Activated CD8-positive, alpha-beta T cell treated with anti-CD3 and anti-CD28 coated beads, Interleukin-2, amount 10 ng/mL, durations not matched to agents 7 days and 5 days (primary cell): ENCODE results near the gene AKAP5. TPM values are rescaled to one million over a fixed set of nuclear protein-coding genes. Genes with fewer than 3 reads are reported as not detected.

Experiments
- ATAC-seq: fragments of 150-1000 bp; cut with Tn5 transposase; one replicate; pipeline ENCODE4 v1.10.0; 2021; ENCODE audit warnings: moderate library complexity
- CTCF ChIA-PET: fragments of 350-600 bp; sonication (Branson Sonifier 250); formaldehyde crosslinking; loops from one replicate; lab custom pipeline; 2021; ENCODE audit warnings: antibody characterized with exemption; lab: Charles Lee
- POLR2A ChIA-PET: fragments of 350-600 bp; sonication (Branson Sonifier 250); formaldehyde crosslinking; loops from one replicate; lab custom pipeline; 2021; ENCODE audit warnings: antibody characterized with exemption; lab: Charles Lee
- DNase-seq: peaks from one replicate; pipeline ENCODE4 v3.0.0-alpha.2; 2020
- H3K27ac Mint-ChIP-seq: one replicate; pipeline ENCODE4 v1.8.0; 2021; ENCODE audit warnings: mild to moderate bottlenecking, mixed read lengths
- H3K27me3 Mint-ChIP-seq: one replicate; pipeline ENCODE4 v1.8.0; 2021; ENCODE audit warnings: low read depth, mixed read lengths
- H3K36me3 Mint-ChIP-seq: one replicate; pipeline ENCODE4 v1.8.0; 2021; ENCODE audit warnings: low read depth, mixed read lengths
- H3K4me1 Mint-ChIP-seq: one replicate; pipeline ENCODE4 v1.8.0; 2021; ENCODE audit warnings: low read depth, mixed read lengths
- H3K4me3 Mint-ChIP-seq: one replicate; pipeline ENCODE4 v1.8.0; 2021; ENCODE audit warnings: mild to moderate bottlenecking, mixed read lengths
- H3K9me3 Mint-ChIP-seq: one replicate; pipeline ENCODE4 v1.8.0; 2022; ENCODE audit warnings: mixed read lengths; ENCODE audit not compliant: insufficient read depth
- total RNA-seq, 2 experiments: library from RNA; stranded (reverse); gene quantifications; one replicate each; pipeline ENCODE4 v1.2.3, GENCODE V29; 2021

AKAP5 gene
- total RNA-seq, 2 experiments from 2014 or later: 1.9 to 2.1 TPM

DNA sequence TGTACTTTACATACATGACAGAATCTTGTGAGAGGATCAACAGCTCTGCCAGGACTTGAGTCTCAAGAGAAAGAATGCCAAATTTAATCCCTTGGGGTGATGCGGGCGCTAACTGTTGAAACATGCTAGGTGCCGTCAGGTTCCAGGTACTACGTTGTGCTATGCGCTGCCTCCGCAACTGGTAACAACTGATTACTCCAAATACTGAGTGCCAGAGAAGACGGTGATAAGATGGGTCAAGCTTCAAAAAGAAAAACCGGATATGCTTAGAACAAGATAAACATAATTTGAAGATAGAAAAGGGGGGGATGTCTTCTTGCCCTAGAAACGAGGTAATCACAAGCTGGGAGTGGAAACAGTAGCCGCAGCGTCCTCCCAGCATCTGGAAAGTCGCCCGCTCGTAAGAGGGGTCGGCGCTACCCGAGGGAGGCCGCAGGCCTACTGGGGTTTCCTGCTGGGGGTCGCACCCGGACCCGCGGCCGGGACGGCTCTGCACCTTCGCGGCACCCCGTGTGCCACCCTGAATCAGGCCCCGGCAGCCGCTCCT is 37.7 kb downstream of the AKAP5 start:
- Mint-ChIP-seq H3K9me3 (no peaks in the 10 kb centered on the region), H3K27ac (peak overlapping the region; percentile 100), H3K36me3 (peaks cover 60% of the 10 kb centered on the region), H3K4me3 (peak overlapping the region; percentile 96), H3K4me1 (peaks cover 46% of the 10 kb centered on the region), H3K27me3 (no peaks in the 10 kb centered on the region)
- POLR2A ChIA-PET: interaction anchor here (0.9 to 5.6 kb wide), 13 partner anchors 8 to 165 kb away, joined by 3 to 55 read pairs (median 8); partner anchors contain the start of genes HSPA2 and MTHFD1
- no peak for ATAC-seq
- CTCF ChIA-PET: interaction anchor here (0.9 to 2.7 kb wide), 10 partner anchors 8 to 159 kb away, joined by 3 to 22 read pairs (median 5); partner anchors contain the start of gene HSPA2
- DNase-seq: peak; percentile 46

DNA sequence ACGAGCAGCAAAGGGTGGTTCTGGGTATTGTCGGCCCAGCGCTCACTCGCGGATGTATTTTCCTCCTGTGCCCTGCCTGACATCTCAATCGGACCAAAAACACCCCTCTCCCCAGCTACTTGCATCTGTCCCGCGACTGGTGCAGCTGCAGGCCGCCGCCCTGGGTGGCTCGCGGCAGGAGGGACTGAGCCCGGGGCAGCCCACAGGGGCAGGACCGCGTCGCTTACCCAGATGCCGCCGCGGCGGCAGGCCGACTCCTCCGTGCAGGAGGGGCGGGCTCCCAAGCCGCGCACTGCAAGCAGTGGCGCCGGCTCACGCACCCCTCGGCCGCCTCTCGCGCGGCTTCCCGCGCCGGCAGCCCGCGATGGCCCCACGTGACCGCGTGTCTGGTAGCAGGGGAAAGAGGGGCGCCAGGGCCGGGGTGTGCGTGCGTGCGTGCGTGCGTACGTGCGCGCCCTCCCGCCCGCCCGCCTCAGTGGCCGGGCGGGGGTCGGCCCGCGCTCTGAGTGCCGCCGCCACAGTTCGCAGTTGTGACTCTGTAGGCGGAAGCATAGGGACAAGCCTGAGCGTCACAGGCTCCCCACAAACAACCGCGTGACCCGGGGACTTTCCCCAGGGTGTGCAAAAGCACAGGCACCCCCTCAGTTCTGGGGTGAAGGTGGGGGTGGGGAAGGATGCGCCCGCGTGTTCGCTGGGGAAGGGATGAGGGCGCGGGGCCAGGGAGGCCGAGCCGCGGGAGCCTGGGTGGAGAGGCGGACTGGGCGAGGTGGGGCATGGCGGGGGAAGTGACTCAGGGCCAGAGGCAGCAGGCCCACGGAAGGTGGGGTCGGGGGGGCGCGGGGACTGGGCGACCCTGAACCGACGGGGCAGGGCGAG is 38.4 kb downstream of the AKAP5 start, which contains the start of gene ZBTB25:
Gene ZBTB25 (minus strand): TSS at position 405 of the 876 bp plus-strand sequence. CDS start 13,305 bp downstream, outside the sequence.
- H3K27ac Mint-ChIP-seq: peak within 1 kb of the TSS; percentile 100
- peak; percentile 72 for ATAC-seq
- CTCF ChIA-PET: interaction anchor here (0.9 to 2.7 kb wide), 8 partner anchors 7 to 160 kb away, joined by 3 to 22 read pairs (median 6); partner anchors contain the start of genes HSPA2 and MTHFD1
- peaks cover 63% of the 10 kb centered on the region for H3K36me3 Mint-ChIP-seq
- peak within 1 kb of the TSS; percentile 96 for H3K4me3 Mint-ChIP-seq
- peak; percentile 97 for DNase-seq
- POLR2A ChIA-PET: interaction anchor here (0.9 to 5.6 kb wide), 19 partner anchors 7 to 166 kb away, joined by 3 to 55 read pairs (median 7); partner anchors contain the start of genes HSPA2 and MTHFD1
- H3K27me3 Mint-ChIP-seq: no peaks in the 10 kb centered on the region
- H3K9me3 Mint-ChIP-seq: no peaks in the 10 kb centered on the region
- H3K4me1 Mint-ChIP-seq: peaks cover 50% of the 10 kb centered on the region

DNA sequence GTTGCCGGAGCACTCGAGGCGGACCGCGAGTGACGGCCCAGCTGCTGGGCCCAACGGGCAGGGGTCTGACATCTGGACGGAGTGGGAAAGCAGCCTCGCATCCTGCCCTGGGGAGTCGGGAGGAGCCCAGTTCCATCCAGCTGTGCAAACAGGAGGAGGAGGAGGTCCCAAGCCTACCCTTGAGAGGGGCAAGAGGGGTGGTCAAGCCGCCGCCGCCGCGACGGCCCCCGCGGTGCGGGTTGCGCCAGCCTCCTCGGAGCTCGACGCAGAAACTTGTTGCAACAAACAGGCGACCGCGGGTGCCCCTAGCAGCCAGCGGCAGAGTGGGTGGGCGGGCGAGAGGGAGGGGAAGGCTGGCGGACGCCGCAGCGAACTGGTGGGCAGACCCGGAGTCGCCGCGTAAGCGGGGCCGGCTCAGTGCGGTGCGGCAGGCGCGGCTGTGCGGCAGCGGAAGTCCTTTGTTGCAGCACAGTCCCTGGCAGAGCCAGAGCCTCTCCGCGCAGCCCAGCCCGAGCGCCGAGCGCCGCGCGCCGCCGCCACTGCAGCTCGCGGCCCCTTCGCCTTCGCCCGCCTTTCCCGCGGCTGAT is 39.1 kb downstream of the AKAP5 start, which contains the start of gene ZBTB1:
Gene ZBTB1 (plus strand): TSS at position 461 of the 587 bp plus-strand sequence. CDS start 16,735 bp downstream, outside the sequence.
- H3K27me3 Mint-ChIP-seq: no peaks in the 10 kb centered on the region
- peak within 1 kb of the TSS; percentile 100 for H3K27ac Mint-ChIP-seq
- peak within 1 kb of the TSS; percentile 85 for H3K4me3 Mint-ChIP-seq
- CTCF ChIA-PET: interaction anchor here (0.9 to 2.4 kb wide), 3 partner anchors 36 to 166 kb away, joined by 3 to 6 read pairs (median 6); partner anchors contain the start of genes HSPA2 and MTHFD1
- POLR2A ChIA-PET: interaction anchor here (1.0 to 5.6 kb wide), 13 partner anchors 9 to 167 kb away, joined by 3 to 55 read pairs (median 5); partner anchors contain the start of genes AKAP5, HSPA2 and MTHFD1
- ATAC-seq: peak; percentile 57
- H3K9me3 Mint-ChIP-seq: no peaks in the 10 kb centered on the region
- peak; percentile 91 for DNase-seq
- H3K4me1 Mint-ChIP-seq: peaks cover 54% of the 10 kb centered on the region
- H3K36me3 Mint-ChIP-seq: peaks cover 62% of the 10 kb centered on the region

- H3K27ac Mint-ChIP-seq: peak overlapping the region; percentile 100
- CTCF ChIA-PET: interaction anchor here (0.9 to 1.3 kb wide), 4 partner anchors 117 to 167 kb away, joined by 3 to 6 read pairs (median 4); partner anchors contain the start of gene MTHFD1
- H3K4me1 Mint-ChIP-seq: peaks cover 52% of the 10 kb centered on the region
Observed at GRCh38 chr14:64504897-64505794, 39.8 kb downstream of the AKAP5 start.

DNA sequence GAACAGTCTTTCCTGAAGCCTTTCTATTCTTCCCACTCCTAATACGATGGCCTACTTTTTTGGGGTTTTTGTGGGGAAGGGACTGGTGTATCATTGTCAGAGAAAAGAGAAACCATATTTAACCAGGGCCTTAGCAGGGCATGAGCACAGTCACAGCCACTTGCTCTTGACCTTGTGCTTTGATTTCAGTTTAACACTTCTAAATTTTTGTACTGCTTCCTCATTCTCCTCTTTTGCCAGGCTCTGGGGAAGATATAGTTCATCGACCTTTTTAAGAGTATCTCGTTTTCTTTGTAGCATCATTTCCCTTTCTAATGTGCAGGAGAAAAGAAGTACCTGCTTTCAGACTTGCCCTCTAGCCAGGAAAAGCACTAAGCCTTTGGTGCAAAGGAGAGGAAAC is 41.4 kb downstream of the AKAP5 start:
- ChIA-PET CTCF (no interaction called here), POLR2A (no interaction called here)
- Mint-ChIP-seq H3K9me3 (no peaks in the 10 kb centered on the region), H3K4me3 (peak overlapping the region; percentile 85), H3K4me1 (peaks cover 56% of the 10 kb centered on the region), H3K36me3 (peaks cover 55% of the 10 kb centered on the region), H3K27ac (peak overlapping the region; percentile 98), H3K27me3 (no peaks in the 10 kb centered on the region)
- no peak for DNase-seq
- ATAC-seq: no peak

More at GRCh38 chr14:64504897-64505794, 39.8 kb downstream of the AKAP5 start:
- H3K27me3 Mint-ChIP-seq: no peaks in the 10 kb centered on the region
- H3K36me3 Mint-ChIP-seq: peaks cover 55% of the 10 kb centered on the region
- POLR2A ChIA-PET: interaction anchor here (0.6 to 5.6 kb wide), 17 partner anchors 10 to 167 kb away, joined by 3 to 55 read pairs (median 4); partner anchors contain the start of genes AKAP5, HSPA2 and MTHFD1
- H3K9me3 Mint-ChIP-seq: no peaks in the 10 kb centered on the region
- ATAC-seq (peak; percentile 32), DNase-seq (peak; percentile 92)
- H3K4me3 Mint-ChIP-seq: peak overlapping the region; percentile 85

DNA sequence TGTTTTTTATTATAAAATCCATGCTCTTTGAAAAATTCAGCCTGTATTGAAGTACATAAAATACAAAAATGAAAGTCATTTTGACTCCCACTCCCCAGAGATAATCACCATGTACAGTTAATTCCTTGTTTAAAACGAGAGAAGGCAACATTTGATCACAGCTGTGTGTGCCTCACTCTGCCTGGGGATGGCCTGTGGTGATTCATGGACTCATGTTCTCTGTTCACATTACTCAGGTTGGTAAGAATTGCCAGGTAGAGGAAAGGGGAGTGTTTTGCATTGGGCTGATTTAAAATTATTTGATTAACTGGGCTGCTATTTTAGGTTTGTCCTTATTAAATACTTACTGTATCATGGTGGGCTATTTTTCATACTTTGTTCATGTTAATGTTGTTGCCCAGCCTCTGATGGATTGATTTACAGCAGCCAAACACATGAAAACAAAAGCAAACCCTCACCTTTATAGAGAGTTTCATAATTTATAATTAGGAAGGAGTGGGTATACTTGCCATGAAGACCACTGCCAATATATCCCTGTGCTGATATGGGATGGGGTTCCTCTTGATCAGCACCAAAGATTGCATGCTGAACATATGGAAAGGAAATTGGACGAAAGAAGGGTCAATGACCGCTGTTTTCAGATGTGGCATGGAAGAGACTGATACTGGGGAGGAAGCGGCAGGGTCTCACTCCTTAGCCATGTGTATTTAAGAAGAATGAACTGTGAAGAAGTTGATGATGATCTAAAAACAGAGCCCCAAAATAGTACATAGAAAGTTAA is 42.3 kb downstream of the AKAP5 start:
- no peak for ATAC-seq
- Mint-ChIP-seq H3K9me3 (no peaks in the 10 kb centered on the region), H3K4me1 (peaks cover 55% of the 10 kb centered on the region), H3K27ac (peak overlapping the region; percentile 98), H3K36me3 (peaks cover 47% of the 10 kb centered on the region), H3K27me3 (no peaks in the 10 kb centered on the region), H3K4me3 (peak overlapping the region; percentile 85)
- no peak for DNase-seq
- ChIA-PET POLR2A (interaction anchor here (1.1 to 1.9 kb wide), 2 partner anchors 15 to 120 kb away, joined by 3 to 7 read pairs; partner anchors contain the start of gene MTHFD1), CTCF (interaction anchor here (0.7 to 1.4 kb wide), 2 partner anchors 78 to 163 kb away, joined by 3 to 5 read pairs; no protein-coding TSS in a partner anchor)

DNA sequence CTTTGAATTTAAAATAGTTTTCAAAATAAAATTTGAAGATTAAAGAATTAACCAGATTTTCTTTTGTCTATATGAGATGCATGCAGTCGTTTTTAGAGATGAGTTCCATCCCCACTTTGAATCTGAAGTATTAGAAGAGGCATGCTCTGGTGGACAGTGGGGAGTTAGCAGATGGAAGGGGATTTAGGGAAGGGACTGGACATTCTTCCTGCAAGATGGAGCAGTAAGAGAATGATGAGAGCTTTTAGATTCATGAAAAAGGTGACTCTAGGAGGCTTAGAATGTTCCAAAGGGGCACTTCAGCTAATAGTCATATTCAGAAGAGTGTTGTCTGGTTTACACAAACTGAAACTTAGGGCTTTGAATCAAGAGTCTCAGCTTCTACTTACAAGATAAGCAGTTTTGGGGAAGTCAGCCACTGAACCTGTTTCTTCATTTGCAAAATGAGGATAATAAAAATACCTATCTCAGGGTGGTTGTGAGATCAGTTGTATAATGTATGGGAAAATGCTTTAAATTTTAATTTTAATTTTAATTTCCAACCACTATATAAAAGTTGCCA is 43.0 kb downstream of the AKAP5 start:
- H3K27ac Mint-ChIP-seq: peak overlapping the region; percentile 47
- H3K4me3 Mint-ChIP-seq: peak overlapping the region; percentile 85
- no peaks in the 10 kb centered on the region for H3K27me3 Mint-ChIP-seq
- DNase-seq (no peak), ATAC-seq (no peak)
- POLR2A ChIA-PET: interaction anchor here (1.1 to 1.9 kb wide), 2 partner anchors 14 to 121 kb away, joined by 3 to 7 read pairs; partner anchors contain the start of gene MTHFD1
- H3K9me3 Mint-ChIP-seq: no peaks in the 10 kb centered on the region
- peaks cover 42% of the 10 kb centered on the region for H3K36me3 Mint-ChIP-seq
- peaks cover 57% of the 10 kb centered on the region for H3K4me1 Mint-ChIP-seq
- CTCF ChIA-PET: interaction anchor here (0.7 to 1.4 kb wide), 3 partner anchors 32 to 164 kb away, joined by 3 to 5 read pairs (median 3); no protein-coding TSS in a partner anchor

- Mint-ChIP-seq H3K27me3 (no peaks in the 10 kb centered on the region), H3K4me3 (no peak overlapping the region), H3K4me1 (peaks cover 59% of the 10 kb centered on the region), H3K27ac (peak overlapping the region; percentile 37), H3K36me3 (peaks cover 44% of the 10 kb centered on the region), H3K9me3 (no peaks in the 10 kb centered on the region)
- ATAC-seq (no peak), DNase-seq (no peak)
- CTCF ChIA-PET: interaction anchor here (0.5 to 4.1 kb wide), 10 partner anchors 13 to 383 kb away, joined by 3 to 43 read pairs (median 4); no protein-coding TSS in a partner anchor
- POLR2A ChIA-PET: interaction anchor here (1.1 to 1.9 kb wide), 2 partner anchors 13 to 122 kb away, joined by 3 to 7 read pairs; partner anchors contain the start of gene MTHFD1
Observed at GRCh38 chr14:64509036-64509435, 43.7 kb downstream of the AKAP5 start.
